NCI-H1105 (cell line): ENCODE results near the gene SLC34A1.
"Not testable (repeated sequence)": the region's sequence is repeated elsewhere in the genome, so short reads cannot be mapped to it uniquely, and the experiment has no call there.

Experiments
- DNase-seq: peaks from one replicate; lab custom pipeline; 2025; lab: John Stamatoyannopoulos, UW

The SLC34A1 gene

GRCh38 chr5:177384134-177384533 is at the start of gene SLC34A1:
Gene SLC34A1 (plus strand): TSS chr5:177384434. CDS start chr5:177385742, 1,308 bp downstream.
- no peak for DNase-seq

- no peak for DNase-seq
Observed at GRCh38 chr5:177334781-177335700, 49.2 kb upstream of the SLC34A1 start.

GRCh38 chr5:177335701-177336065 is 48.6 kb upstream of the SLC34A1 start:
- DNase-seq = no peak

- no peak for DNase-seq
Observed at GRCh38 chr5:177336112-177336511, 48.1 kb upstream of the SLC34A1 start.

GRCh38 chr5:177336603-177337494 is 47.4 kb upstream of the SLC34A1 start:
- no peak for DNase-seq

- DNase-seq = no peak
Observed at GRCh38 chr5:177338251-177339106, 45.8 kb upstream of the SLC34A1 start.

GRCh38 chr5:177339107-177339638 is 45.1 kb upstream of the SLC34A1 start:
- no peak for DNase-seq

GRCh38 chr5:177343000-177343399 is 41.2 kb upstream of the SLC34A1 start:
- DNase-seq = not testable (repeated sequence)

GRCh38 chr5:177343777-177344176 is 40.5 kb upstream of the SLC34A1 start:
- no peak for DNase-seq

GRCh38 chr5:177344891-177345290 is 39.3 kb upstream of the SLC34A1 start:
- DNase-seq = no peak

- DNase-seq = no peak
Observed at GRCh38 chr5:177346820-177347219, 37.4 kb upstream of the SLC34A1 start.

GRCh38 chr5:177347699-177348098 is 36.5 kb upstream of the SLC34A1 start:
- DNase-seq = no peak

- no peak for DNase-seq
Observed at GRCh38 chr5:177349362-177349647, 34.9 kb upstream of the SLC34A1 start.

GRCh38 chr5:177349762-177350161 is 34.5 kb upstream of the SLC34A1 start:
- no peak for DNase-seq

GRCh38 chr5:177350776-177351391 is 33.4 kb upstream of the SLC34A1 start:
- DNase-seq = no peak

GRCh38 chr5:177351392-177352329 is 32.6 kb upstream of the SLC34A1 start, which contains the start of gene LMAN2:
Gene LMAN2 (minus strand): TSS chr5:177351668. CDS start chr5:177351647, 21 bp downstream.
- peak; percentile 79 for DNase-seq

- DNase-seq = no peak
Observed at GRCh38 chr5:177353093-177353492, 31.1 kb upstream of the SLC34A1 start.

GRCh38 chr5:177354256-177354655 is 30.0 kb upstream of the SLC34A1 start:
- no peak for DNase-seq

GRCh38 chr5:177354711-177355110 is 29.5 kb upstream of the SLC34A1 start:
- DNase-seq = no peak
